K562 (cell line): ENCODE data around the gene ATXN1. TPM values are rescaled to one million over a fixed set of nuclear protein-coding genes. Genes with fewer than 3 reads are reported as not detected.
A peak's percentile ranks its signal among the peaks of the same experiment; 100 is the strongest.

Experiments
- BACH1 ChIP-seq: fragments of 200-800 bp; sonication (Bioruptor generic); IDR thresholded peaks from 2 replicates; pipeline ENCODE4 v1.6.1; 2016; ENCODE audit warnings: missing genetic modification characterization, missing compliant biosample characterization
- CHD4 ChIP-seq: fragments of 200-600 bp; sonication (generic); IDR thresholded peaks from 3 replicates; pipeline ENCODE4 v1.6.1; 2012; ENCODE audit warnings: low read depth, mild to moderate bottlenecking, mixed read lengths, low read length, inconsistent platforms; ENCODE audit not compliant: insufficient read depth, insufficient replicate concordance, poor library complexity, severe bottlenecking
- CREBBP ChIP-seq: IDR thresholded peaks from one replicate; pipeline ENCODE4 v1.6.1; 2012; ENCODE audit warnings: low read depth, mild to moderate bottlenecking, control low read depth, inconsistent platforms, low read length
- DLX4 ChIP-seq: fragments of 250-450 bp; sonication (Bioruptor Pico); IDR thresholded peaks from 2 replicates; pipeline ENCODE4 v1.6.1; 2021; ENCODE audit warnings: mild to moderate bottlenecking
- E2F5 ChIP-seq: sonication (generic); formaldehyde crosslinking; IDR thresholded peaks from 2 replicates; pipeline ENCODE4 v1.8.0; 2022; ENCODE audit warnings: mild to moderate bottlenecking, missing genetic modification reagents
- EHMT2 ChIP-seq: fragments of 450-650 bp; IDR thresholded peaks from 2 replicates; pipeline ENCODE4 v1.6.1; 2018; ENCODE audit warnings: antibody characterized with exemption
- ELF4 ChIP-seq: fragments of 450-650 bp; formaldehyde crosslinking; IDR thresholded peaks from 2 replicates; pipeline ENCODE4 v1.4.0; 2022; ENCODE audit warnings: missing genetic modification characterization
- FOXJ3 ChIP-seq: sonication (generic); formaldehyde crosslinking; IDR thresholded peaks from 2 replicates; pipeline ENCODE4 v1.4.0; 2020; ENCODE audit warnings: mild to moderate bottlenecking, missing genetic modification reagents
- HNRNPUL1 ChIP-seq: fragments of 200-400 bp; formaldehyde crosslinking; IDR thresholded peaks from 2 replicates; pipeline ENCODE4 v1.6.1; 2017; ENCODE audit warnings: low read length
- HOXB6 ChIP-seq: fragments of 250-450 bp; sonication (Bioruptor Pico); IDR thresholded peaks from 2 replicates; pipeline ENCODE4 v1.5.1; 2022; ENCODE audit warnings: mild to moderate bottlenecking, borderline replicate concordance
- KLF1 ChIP-seq: fragments of 450-650 bp; IDR thresholded peaks from 2 replicates; pipeline ENCODE4 v1.6.1; 2016; ENCODE audit warnings: missing genetic modification characterization, missing compliant biosample characterization
- MAFF ChIP-seq: IDR thresholded peaks from 2 replicates; pipeline ENCODE4 v1.6.1; 2012; ENCODE audit warnings: low read length, improper control_type of control experiment
- MYNN ChIP-seq, 2 experiments: sonication (generic); formaldehyde crosslinking in 1 of 2; IDR thresholded peaks; 2 replicates each; pipeline versions ENCODE4 v1.5.0 to v1.6.1; 2016 to 2020; ENCODE audit warnings: antibody characterized with exemption in 1 of 2, missing genetic modification reagents in 1 of 2
- NONO ChIP-seq, 2 experiments: fragments of 200-400 bp in 1 of 2; fragments of 450-650 bp in 1 of 2; formaldehyde crosslinking in 1 of 2; IDR thresholded peaks; 2 replicates each; pipeline ENCODE4 v1.6.1; 2017; ENCODE audit warnings: low read depth in 2 of 2, mild to moderate bottlenecking in 2 of 2, moderate library complexity in 2 of 2, low read length in 1 of 2
- PHB ChIP-seq: fragments of 250-450 bp; sonication (Bioruptor Pico); IDR thresholded peaks from 2 replicates; pipeline ENCODE4 v1.5.0; 2021
- SREBF1 ChIP-seq: fragments of 150-350 bp; IDR thresholded peaks from 2 replicates; pipeline ENCODE4 v1.6.1; 2014; ENCODE audit warnings: antibody characterized with exemption, low read depth, low read length, borderline replicate concordance
- SRSF7 ChIP-seq: fragments of 200-400 bp; formaldehyde crosslinking; optimal IDR thresholded peaks from 2 replicates; pipeline ENCODE3; 2017; ENCODE audit warnings: mild to moderate bottlenecking, low read depth, low read length
- TGIF2 ChIP-seq: sonication (generic); formaldehyde crosslinking; IDR thresholded peaks from 2 replicates; pipeline ENCODE4 v1.8.1; 2022; ENCODE audit warnings: mild to moderate bottlenecking, missing genetic modification reagents, moderate library complexity
- XRCC5 ChIP-seq: fragments of 200-400 bp; formaldehyde crosslinking; IDR thresholded peaks from 2 replicates; pipeline ENCODE4 v1.6.1; 2017; ENCODE audit warnings: low read depth, mild to moderate bottlenecking, low read length
- YBX1 ChIP-seq: fragments of 450-650 bp; IDR thresholded peaks from 2 replicates; pipeline ENCODE4 v1.7.1; 2016; ENCODE audit warnings: mild to moderate bottlenecking
- ZNF274 ChIP-seq: IDR thresholded peaks from 2 replicates; pipeline ENCODE4 v1.6.1; 2011; ENCODE audit warnings: low read depth, mild to moderate bottlenecking, low read length, moderate library complexity, borderline replicate concordance
- ZNF41 ChIP-seq: fragments of 250-450 bp; sonication (Bioruptor Pico); conservative IDR thresholded peaks from 2 replicates; pipeline ENCODE4 v1.4.0; 2020; ENCODE audit warnings: mild to moderate bottlenecking
- ZNF644 ChIP-seq: fragments of 200-800 bp; sonication (Bioruptor generic); IDR thresholded peaks from 2 replicates; pipeline ENCODE4 v1.6.1; 2016; ENCODE audit warnings: low read depth, missing genetic modification characterization, missing compliant biosample characterization
- ZNF668 ChIP-seq: fragments of 250-450 bp; sonication (Bioruptor Pico); IDR thresholded peaks from 2 replicates; pipeline ENCODE4 v1.8.0; 2022; ENCODE audit warnings: mild to moderate bottlenecking, inconsistent platforms
- ZNF717 ChIP-seq: fragments of 250-450 bp; sonication (Bioruptor Pico); IDR thresholded peaks from 2 replicates; pipeline ENCODE4 v1.5.0; 2021
- polyA plus RNA-seq, 8 experiments: library from polyadenylated mRNA; depleted of rRNA in 4 of 8; stranded (reverse) in 5 of 8; unstranded in 3 of 8; fragments of >200 nt; fragmentation: Nextera tagmentation in 2 of 8; fragmentation: Illumina TruSeq in 1 of 8; extraction: Ambion mirVana in 2 of 8; extraction: Trizol in 1 of 8; gene quantifications; 2 replicates each; pipeline versions ENCODE4 v1.2.1 to v1.2.3, GENCODE V29; 2011 to 2014; ENCODE audit warnings: inconsistent platforms in 1 of 8, missing spikeins in 1 of 8
- total RNA-seq, 7 experiments: library from RNA; depleted of rRNA in 6 of 7; stranded (reverse); fragments of >200 nt in 6 of 7; fragmentation: Illumina TruSeq in 2 of 7; extraction: Trizol in 2 of 7; gene quantifications; 2 replicates each; pipeline versions ENCODE4 v1.2.1 to v1.2.3, GENCODE V29; 2011 to 2021; ENCODE audit warnings: low replicate concordance in 1 of 7
- TF ChIP-seq, protein P1 (sequence below), 2 experiments: fragments of 150-350 bp in 1 of 2; IDR thresholded peaks; 2 replicates each; pipeline ENCODE4 v1.6.1; 2012 to 2016; ENCODE audit warnings: low read depth in 2 of 2, low read length in 2 of 2, mild to moderate bottlenecking in 1 of 2, moderate library complexity in 1 of 2

The ATXN1 gene
- total and polyA plus RNA-seq, 9 of the 15 experiments (the other 6 are each of a cell fraction or from before 2014, with no cell fraction given): under 0.01 to 1.2 (median 0.58) TPM

- TF ChIP-seq CHD4: no peak
- no peak for TF ChIP-seq DLX4 (CRISPR knock-in tag)
- no peak for TF ChIP-seq ZNF274
- no peak for TF ChIP-seq PHB (CRISPR knock-in tag)
- TF ChIP-seq EHMT2: 0 out of 2 replicates have a peak, but pooled peaks have one; percentile 9
- TF ChIP-seq NONO (IDR thresholded peaks at IDR 0.05; ENCODE audit: low read depth in 2 of 2, low read length in 1 of 2): no peak
- TF ChIP-seq SREBF1: no peak
- 0 out of 2 replicates have a peak, but pooled peaks have one; percentile 3 for TF ChIP-seq ZNF41 (CRISPR knock-in tag)
- TF ChIP-seq XRCC5: 0 out of 2 replicates have a peak, but pooled peaks have one; percentile 21
- no peak for TF ChIP-seq TGIF2 (CRISPR knock-in tag)
- TF ChIP-seq ZNF717 (CRISPR knock-in tag): no peak
- no peak for TF ChIP-seq ELF4 (CRISPR knock-in tag)
- TF ChIP-seq E2F5 (CRISPR knock-in tag): no peak
- no peak for TF ChIP-seq FOXJ3
- peak; percentile 80 for TF ChIP-seq BACH1
- no peak for TF ChIP-seq SRSF7
- TF ChIP-seq, protein P1, sequence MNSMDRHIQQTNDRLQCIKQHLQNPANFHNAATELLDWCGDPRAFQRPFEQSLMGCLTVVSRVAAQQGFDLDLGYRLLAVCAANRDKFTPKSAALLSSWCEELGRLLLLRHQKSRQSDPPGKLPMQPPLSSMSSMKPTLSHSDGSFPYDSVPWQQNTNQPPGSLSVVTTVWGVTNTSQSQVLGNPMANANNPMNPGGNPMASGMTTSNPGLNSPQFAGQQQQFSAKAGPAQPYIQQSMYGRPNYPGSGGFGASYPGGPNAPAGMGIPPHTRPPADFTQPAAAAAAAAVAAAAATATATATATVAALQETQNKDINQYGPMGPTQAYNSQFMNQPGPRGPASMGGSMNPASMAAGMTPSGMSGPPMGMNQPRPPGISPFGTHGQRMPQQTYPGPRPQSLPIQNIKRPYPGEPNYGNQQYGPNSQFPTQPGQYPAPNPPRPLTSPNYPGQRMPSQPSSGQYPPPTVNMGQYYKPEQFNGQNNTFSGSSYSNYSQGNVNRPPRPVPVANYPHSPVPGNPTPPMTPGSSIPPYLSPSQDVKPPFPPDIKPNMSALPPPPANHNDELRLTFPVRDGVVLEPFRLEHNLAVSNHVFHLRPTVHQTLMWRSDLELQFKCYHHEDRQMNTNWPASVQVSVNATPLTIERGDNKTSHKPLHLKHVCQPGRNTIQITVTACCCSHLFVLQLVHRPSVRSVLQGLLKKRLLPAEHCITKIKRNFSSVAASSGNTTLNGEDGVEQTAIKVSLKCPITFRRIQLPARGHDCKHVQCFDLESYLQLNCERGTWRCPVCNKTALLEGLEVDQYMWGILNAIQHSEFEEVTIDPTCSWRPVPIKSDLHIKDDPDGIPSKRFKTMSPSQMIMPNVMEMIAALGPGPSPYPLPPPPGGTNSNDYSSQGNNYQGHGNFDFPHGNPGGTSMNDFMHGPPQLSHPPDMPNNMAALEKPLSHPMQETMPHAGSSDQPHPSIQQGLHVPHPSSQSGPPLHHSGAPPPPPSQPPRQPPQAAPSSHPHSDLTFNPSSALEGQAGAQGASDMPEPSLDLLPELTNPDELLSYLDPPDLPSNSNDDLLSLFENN (IDR thresholded peaks at IDR 0.05; ENCODE audit: low read depth in 2 of 2, low read length in 2 of 2): no peak
- TF ChIP-seq YBX1: no peak
- TF ChIP-seq ZNF668 (CRISPR knock-in tag): peak; percentile 71; the same call in 1 of the 2 replicates
- TF ChIP-seq KLF1 (tag): peak; percentile 35; the same call in 1 of the 2 replicates
- no peak for TF ChIP-seq HNRNPUL1
- TF ChIP-seq HOXB6 (CRISPR knock-in tag): peak; percentile 56; the same call in 1 of the 2 replicates
- no peak for TF ChIP-seq CREBBP
- TF ChIP-seq MAFF: no peak; the same call in 1 of the 2 replicates
- TF ChIP-seq MYNN (IDR thresholded peaks at IDR 0.05): peak; percentile 90
- no peak for TF ChIP-seq MYNN (CRISPR knock-in tag; IDR thresholded peaks at IDR 0.05)
- TF ChIP-seq ZNF644 (tag): no peak; the same call in 1 of the 2 replicates
Measured at GRCh38 chr6:16322666-16323312, 438.5 kb downstream of the ATXN1 start (continued).
